Hematopoietic multipotent progenitor cell treated with erythropoietin and hydrocortisone succinate and interleukin-3 and kit ligand, for 8 days (in vitro differentiated cells): ENCODE results near the gene OSMR.

ENCODE experiments used
- DNase-seq: peaks from one replicate; pipeline ENCODE4 v3.0.0-alpha.2; 2015

OSMR gene

GRCh38 chr5:38845526-38846378 is at the start of gene OSMR:
OSMR (plus strand) TSS chr5:38846012; CDS start chr5:38869045, 23,033 bp downstream.
- no peak for DNase-seq

DNA sequence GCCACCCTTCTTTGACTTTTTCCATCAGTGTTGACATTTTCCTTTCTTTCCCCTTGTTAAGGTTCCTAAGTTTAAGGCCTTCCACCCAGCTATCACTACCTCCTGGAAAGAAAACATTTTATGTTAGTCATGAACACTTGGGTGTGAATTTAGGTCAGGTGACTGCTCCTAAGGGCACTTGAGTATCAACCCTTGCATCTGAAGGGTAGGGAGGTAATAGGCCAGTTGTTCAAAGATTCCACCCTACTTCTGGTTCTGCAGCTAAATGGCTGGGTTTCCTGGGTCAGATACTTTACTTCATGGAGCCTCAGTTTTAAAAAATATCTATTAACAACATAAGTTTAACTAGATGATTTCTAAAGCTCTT is 49.1 kb upstream of the OSMR start:
- DNase-seq, result no peak

GRCh38 chr5:38797838-38798237 is 48.0 kb upstream of the OSMR start:
- no peak for DNase-seq

DNA sequence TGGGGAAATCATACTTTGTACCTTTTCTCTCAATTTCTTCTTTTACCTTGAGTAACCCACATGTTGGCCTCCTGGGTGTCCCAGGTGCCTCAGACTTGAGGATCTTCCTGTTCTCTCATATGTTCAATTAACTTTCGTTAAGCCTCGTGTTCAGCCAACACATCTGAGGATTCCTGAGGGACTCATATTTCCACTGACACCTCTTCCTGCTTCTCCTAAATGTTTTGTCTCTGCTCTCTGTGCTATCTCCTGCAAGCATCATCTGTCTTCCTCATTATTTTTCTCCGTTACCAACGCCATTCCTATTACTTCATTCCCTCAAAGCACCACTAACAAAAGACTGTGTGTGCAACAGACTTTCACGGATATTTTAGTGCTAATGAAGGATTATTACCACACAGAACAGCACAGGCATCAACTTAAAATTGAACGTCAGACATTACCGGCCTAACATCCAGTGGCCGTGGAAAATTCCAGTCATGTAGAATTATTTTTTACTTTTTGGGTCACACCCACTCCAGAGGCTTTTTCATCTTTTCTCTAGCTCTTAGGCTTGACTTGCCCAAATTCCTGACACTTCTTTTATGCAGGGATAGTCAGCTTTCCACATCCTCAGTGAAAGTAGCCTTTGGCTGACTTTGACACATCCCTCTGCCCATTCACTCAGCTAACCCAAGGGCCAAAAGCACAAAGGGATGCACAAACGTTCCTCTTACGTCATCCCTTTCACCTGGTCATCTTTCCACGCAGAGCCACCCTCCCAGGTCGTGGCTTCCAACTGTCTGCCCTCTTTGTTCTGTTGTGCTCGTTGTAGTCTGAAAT is 46.0 kb upstream of the OSMR start:
- DNase-seq, result no peak

DNA sequence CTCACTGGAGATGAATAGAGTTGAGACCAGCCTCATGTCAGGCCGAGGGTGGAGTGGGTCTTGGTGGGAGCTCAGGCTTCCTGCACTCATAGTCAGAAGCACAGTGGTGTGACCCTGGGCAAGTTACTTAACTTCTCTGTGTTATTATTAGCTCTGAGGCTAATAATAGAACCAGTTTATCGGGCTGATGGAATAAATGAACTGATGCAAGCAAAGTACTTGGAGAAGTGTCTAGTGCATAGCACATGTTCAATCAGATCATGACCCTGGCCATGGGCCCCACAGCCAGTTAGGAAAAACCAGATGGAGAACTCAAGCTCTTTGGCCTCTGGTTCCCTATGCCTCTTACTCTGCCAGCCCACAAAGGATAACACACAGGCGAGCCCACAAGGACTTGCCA is 45.3 kb upstream of the OSMR start:
- no peak for DNase-seq

GRCh38 chr5:38802125-38802524 is 43.7 kb upstream of the OSMR start:
- DNase-seq, result no peak

DNA sequence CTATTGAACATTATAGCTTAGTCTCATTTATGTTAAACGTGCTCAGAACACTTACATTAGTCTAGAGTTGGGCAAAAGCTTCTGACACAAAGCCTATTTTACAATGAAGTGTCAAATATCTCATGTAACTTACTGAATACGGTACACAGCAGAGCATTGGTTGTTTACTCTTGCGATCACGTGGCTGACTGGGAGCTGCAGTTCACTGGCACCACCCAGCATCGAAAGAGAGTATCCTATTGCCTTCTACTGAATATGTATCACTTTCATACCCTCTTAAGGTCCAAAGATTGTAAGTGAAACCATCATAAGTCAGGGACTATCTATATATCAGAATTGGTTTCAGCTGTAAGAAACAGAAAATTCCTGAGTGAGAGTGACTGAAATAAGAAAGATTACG is 42.6 kb upstream of the OSMR start:
- DNase-seq, result no peak

- no peak for DNase-seq
Observed at GRCh38 chr5:38806775-38807258, 39.0 kb upstream of the OSMR start.

- DNase-seq, result no peak
Observed at GRCh38 chr5:38807570-38808483, 38.0 kb upstream of the OSMR start.

DNA sequence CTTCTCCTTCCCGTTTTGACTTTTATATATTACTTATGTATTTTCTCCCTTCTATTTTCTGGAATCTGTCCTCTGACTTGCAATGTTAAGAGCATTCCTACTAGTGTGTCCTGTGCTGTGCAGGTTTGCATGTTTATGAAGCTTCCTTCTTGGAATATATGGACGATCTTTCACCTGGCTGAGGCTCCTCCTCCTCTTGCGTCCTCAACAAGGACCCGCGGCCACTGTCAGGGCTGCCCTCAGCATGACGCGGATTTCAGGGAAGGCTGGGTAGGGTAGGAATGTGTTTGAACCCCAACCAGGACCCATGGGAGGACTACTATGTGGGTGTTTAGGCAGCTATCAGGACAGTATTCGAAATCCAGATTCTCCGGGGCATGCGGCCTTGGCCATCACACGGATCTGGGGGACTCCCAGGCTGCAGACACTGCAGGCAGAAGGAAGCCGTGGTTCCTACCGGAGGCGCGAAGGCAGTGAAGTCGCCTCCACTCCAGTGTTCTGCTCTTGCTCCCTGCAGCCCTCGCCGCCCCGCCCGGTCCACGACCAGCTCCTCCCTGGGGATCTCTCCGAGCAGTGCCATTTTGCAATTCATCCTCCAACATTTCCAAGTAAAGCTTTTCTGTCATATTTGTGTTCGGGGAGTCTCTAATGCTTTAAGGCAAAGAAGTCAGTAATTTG is 37.0 kb upstream of the OSMR start:
- no peak for DNase-seq

DNA sequence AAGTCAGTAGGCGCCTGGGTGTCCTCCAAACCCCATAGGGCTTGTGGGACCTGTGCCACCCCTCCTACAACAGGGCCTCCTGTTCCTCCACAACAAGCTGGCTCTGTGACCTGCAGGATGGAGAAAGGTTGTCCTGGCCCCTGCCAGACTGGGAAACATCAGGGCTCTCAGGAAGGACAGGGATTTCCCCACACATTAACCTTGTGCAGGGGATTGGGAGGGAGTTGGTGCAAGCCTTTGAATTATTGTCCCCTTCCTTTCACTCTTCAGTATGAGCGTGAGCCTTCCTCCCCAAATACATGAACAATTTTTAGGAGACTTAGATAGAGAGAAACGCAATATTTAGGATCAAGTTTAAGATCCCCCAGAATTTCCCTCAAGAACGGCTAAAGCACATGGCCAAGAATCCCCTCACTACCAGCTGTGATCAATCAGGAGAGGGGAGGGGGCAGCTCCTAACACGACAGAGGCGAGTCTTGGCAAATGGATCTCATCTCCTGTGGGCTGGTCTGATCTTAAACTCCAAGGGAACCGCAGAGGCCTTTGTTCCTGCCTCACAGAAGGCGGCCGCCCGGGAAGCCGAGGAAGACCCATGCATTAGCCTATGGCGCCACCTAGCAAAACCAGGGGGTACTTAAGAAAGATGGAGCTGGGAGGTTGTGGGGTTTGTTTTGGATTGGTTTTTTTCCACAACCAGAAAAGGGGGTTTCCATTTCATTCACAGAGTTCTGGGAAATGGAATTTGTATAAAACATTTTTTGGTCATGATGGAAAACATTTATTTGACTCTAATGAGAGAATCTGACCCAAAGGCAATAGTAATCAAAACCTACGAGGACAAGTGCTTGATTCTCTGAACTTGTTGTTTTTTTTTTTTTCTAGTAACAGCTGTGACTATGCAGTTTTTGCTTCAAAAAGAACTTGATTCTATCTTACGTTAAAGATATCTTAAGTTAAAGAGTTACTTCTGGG is 36.1 kb upstream of the OSMR start:
- DNase-seq, result peak; percentile 68

GRCh38 chr5:38814879-38815278 is 30.9 kb upstream of the OSMR start:
- no peak for DNase-seq

DNA sequence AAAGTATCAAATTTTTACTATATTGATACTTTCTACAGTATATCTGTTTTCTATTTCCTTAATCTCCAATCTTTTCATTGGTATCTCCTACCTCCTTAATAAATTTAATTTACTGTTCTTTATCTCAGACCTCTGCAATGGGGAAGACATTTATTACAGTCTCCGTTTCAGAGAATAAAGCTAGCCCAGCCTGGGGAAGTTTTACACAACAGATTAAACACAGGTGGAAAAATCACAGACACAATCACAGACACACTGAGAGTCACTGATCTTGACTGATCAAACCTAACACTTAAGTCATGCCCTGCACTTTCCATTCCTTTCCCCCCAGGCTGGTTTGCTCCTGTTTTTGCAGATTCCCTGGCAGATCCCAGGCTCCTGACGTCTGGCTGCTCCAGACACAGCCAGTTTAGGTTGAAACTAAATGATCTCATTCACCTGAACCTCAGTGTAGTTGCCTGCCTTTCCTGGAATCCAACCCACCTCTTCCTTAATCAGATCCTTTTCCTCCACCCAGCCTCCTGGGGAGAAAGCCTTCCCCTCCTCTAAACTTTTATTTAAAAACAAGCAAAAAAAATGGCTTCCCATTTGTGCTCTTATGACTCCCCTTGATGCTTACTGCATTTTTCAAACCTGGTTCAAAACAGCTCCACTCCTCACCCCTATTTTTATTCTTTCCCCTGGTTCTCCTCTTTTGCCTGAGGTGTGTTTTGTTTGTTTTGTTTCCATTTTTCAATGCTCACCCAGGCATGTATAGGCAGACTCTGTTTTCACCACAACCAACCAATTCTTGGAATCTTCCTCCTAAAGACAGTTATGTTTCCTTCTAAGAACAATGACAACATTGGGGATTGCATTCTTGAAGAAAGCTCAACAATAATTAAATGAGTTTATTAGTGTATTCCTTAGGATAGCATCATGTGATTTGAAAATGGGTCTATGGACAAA is 29.5 kb upstream of the OSMR start:
- no peak for DNase-seq

DNA sequence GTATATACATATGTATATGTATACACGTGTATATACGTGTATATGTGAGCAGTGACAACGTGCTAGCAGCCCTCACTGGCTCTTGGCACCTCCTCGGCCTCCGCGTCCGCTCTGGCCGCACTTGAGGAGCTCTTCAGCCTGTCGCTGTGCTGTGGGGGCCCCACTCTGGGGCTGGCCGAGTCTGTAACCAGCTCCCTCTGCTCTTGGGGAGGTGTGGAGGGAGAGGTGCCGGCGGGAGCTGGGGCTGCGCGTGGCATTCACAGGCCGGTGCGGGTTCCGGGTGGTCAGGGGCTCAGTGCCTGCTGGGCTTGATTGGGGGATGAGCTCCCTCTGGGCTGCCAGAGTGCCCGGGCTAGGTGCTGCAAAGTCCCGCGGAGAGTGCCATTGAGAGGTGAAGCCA is 24.1 kb upstream of the OSMR start:
- no peak for DNase-seq

GRCh38 chr5:38823503-38823902 is 22.3 kb upstream of the OSMR start:
- DNase-seq, result no peak

GRCh38 chr5:38824821-38825220 is 21.0 kb upstream of the OSMR start:
- DNase-seq, result no peak

DNA sequence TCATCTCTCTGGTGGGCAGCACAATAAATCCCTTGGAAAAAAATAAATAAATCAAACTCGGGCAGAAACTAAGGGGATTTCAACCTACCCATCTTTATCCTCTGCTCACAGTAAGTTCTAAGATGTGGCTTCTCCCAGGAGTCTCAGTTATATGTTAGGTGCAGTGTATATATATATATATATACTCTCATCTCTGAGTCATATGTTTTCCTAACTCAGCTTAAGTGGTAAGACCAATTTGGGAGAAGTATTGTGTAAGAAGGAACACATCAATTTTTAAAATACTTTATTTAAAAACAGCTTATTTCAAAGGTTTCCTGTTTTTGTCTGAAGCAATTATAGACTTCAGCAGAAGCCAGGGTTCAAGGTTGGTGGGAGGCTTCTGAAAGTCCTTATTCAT is 20.3 kb upstream of the OSMR start:
- DNase-seq, result no peak

GRCh38 chr5:38827525-38827924 is 18.3 kb upstream of the OSMR start:
- DNase-seq, result no peak

GRCh38 chr5:38830521-38831051 is 15.2 kb upstream of the OSMR start:
- DNase-seq, result no peak

DNA sequence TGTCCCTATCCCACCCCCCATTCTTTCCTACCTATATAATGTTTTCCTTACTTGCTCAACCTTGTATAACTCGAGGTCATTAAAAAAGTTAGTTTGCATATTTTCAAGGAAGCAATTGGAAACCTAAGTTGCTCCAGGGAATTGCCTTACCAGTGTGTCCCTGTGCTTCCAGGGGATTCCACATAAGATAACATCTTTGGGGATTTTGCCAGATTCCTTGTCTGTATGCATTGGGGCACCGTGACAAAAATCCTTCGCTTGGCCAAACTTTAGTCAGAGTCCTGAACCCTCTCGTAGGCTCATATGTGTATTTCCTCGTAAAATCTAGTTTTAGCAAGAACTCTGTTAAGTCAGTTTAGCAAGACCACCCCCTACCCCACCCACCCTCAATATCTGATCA is 14.7 kb upstream of the OSMR start:
- DNase-seq, result no peak
